KBM-7 (cell line): ENCODE results near the gene TOB1.

Source experiments
- DNase-seq: peaks from one replicate; pipeline ENCODE4 v3.0.0-alpha.2; 2015
- in situ Hi-C: fragments of 300-500 bp; cut with MboI; formaldehyde crosslinking; loops from 2 replicates; pipeline ENCODE4 v1.14.3; 2020; ENCODE audit warnings: low sequenced_read_pairs, low pct_unique_long_range_greater_than_20kb, mixed read lengths

TOB1 gene, protein sequence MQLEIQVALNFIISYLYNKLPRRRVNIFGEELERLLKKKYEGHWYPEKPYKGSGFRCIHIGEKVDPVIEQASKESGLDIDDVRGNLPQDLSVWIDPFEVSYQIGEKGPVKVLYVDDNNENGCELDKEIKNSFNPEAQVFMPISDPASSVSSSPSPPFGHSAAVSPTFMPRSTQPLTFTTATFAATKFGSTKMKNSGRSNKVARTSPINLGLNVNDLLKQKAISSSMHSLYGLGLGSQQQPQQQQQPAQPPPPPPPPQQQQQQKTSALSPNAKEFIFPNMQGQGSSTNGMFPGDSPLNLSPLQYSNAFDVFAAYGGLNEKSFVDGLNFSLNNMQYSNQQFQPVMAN

DNA sequence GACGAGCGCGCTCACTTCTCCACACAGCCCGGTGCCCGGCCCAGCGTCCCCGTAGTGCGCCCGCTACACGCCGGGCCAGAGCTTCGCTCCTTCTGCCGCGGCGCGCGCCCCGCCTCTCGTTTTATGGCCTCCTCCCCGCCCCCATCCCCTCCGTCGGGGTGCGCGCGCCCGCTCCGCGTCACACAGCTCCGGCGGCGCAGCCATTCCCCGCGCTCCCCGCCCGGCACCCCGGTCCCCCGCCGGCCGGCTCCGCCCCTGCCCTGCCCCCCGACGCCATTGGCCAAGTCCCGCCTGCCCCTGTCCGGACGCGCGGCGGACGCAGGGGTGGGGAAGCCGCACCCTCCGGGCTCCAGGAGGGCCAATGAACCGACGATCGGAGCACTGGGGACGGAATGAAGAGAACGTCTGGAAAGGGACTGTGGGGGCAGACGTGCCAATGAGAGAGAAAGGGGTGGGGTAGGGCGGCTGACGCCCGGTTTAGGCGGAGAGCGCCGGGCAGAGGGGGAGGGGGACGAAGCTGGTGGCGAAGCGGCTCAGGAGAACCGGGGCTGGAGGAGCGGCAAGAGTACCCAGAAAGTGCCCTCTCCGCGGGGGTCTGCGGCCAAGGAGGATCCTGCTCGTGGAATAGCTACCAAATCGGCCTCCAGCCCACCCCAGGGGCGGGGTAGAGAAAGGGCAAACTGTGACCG is at the start of gene TOB1:
Gene TOB1, minus strand, starts transcription at position 94 of the 689 bp plus-strand sequence. CDS start 2,337 bp downstream, outside the sequence.
- in situ Hi-C loops: no loop called here
- DNase-seq: peak; percentile 91

DNA sequence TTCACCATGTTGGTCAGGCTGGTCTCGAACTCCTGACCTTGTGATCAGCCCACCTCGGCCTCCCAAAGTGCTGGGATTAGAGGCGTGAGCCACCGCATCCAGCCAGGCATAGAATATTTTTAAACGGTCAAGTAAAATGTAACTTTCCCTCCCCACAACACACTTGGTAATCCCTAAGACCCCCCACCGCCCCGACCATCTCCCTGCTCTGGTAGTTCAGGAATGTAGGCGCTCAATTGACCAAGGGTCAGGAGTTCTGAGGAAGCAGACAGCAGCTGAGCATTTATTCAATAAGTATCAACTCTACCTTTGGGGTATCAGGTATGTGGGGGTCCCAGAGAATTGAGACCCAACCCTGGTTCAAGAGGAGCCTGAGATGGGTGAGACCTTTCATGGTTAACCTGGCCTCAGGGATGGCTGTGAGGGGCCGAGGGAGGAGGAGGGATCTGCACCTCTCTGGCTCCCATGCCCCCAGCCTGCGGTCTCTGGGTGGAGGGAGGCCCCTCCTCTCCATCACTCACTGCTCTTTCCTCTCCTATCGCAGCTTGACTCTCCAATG is 48.4 kb upstream of the TOB1 start:
- in situ Hi-C loops: no loop called here
- no peak for DNase-seq

DNA sequence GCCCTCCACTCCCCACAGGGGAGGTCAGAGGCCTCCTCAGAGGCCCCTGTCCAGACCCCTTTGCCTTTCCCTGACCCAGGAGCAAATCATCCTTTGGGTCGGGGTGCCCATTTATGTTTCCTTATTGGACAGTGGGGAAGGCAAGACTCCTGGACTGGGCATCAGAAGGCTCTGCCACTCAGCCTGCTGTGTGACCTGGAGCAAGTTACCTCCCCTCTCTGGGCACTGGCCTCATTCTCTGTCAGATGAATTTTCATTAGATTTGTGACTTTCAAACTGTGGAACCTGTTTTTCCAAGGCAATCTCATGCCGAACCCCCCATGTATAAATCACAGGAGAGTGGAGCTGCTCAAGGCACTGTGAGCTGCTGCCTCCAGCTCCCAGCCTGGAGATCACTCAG is 47.0 kb upstream of the TOB1 start:
- DNase-seq: no peak
- in situ Hi-C loops: no loop called here

DNA sequence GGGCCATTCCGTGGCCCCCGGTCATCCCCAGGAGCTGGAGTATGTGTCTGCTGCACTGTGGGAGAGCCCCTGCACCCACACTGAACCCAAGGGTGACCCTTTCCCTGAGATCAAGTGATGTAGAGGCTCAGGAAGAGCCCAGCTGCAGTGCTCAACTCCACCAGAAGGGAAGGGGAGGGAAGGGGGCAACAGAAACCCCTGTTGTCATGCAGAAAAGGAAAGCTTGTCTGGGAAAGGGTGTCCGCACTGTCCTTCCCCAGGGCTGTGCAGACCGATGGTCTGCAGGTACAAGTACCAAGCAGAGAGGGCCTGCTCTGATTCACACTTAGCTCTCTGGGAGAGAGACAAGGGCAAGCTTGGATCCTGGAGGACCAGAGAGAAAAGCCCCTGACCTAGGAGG is 45.7 kb upstream of the TOB1 start:
- in situ Hi-C loops: no loop called here

DNA sequence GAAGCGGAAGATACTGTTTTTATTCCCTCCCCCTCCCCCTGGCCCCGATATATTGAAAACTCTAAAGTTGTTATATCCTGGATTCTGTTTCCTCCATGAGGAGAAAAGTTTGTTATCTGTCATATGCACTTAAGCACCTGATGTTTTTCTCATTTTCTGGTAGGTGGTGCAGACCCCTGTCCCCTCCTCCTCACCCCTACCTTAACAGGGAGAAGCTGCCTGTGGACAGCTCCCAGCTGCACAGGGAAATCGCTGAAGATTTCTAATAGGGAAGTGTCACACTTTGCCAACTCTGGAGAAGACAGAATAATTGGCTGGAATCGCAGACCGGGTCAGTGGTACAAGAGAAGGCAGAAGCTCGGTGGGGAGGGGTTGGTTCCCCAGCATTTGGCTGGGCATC is 45.3 kb upstream of the TOB1 start:
- no peak for DNase-seq
- in situ Hi-C loops: no loop called here

More for the DNA sequence above, 45.7 kb upstream of the TOB1 start:
- DNase-seq: no peak

DNA sequence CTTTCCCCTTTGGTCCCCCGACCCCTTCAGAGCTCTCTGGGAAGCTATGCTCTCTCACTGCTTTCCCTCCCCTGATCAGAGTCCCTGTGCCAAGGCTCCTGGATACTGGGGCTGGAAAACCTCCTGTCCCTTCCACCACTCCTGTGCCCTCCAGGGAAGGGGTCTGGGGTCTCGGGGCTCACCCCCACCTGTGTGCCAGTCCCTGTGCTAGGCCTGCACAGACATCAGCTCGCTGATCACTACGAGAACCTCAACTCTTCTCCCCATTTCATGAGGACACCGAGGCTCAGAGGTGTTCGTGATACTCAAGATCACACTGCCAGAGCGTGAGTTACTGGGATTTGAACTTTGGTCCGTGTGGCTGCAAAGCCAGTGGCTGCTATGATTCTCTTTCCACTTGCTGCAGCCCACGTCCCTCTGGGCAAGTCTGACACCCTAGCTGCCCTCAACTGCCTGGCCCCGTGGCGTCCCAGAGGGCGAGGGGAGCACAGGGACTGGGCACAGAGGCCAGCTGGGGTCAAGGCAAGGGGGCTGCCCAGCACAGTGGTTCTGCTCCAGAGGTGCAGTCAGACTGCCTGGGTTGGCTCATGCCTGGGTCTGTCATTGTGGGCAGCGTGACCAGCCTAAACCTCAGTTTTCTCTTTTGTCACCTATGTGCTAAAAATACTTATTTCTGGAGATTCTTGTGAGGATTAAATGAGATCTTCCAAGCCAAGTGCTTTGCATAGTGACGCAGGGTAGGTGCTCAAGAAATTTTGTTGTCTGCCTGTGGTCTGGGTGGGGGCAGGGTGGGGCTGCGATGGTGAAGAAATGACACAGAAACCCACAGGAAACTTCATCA is 43.8 kb upstream of the TOB1 start:
- in situ Hi-C loops: no loop called here
- peak; percentile 27 for DNase-seq

DNA sequence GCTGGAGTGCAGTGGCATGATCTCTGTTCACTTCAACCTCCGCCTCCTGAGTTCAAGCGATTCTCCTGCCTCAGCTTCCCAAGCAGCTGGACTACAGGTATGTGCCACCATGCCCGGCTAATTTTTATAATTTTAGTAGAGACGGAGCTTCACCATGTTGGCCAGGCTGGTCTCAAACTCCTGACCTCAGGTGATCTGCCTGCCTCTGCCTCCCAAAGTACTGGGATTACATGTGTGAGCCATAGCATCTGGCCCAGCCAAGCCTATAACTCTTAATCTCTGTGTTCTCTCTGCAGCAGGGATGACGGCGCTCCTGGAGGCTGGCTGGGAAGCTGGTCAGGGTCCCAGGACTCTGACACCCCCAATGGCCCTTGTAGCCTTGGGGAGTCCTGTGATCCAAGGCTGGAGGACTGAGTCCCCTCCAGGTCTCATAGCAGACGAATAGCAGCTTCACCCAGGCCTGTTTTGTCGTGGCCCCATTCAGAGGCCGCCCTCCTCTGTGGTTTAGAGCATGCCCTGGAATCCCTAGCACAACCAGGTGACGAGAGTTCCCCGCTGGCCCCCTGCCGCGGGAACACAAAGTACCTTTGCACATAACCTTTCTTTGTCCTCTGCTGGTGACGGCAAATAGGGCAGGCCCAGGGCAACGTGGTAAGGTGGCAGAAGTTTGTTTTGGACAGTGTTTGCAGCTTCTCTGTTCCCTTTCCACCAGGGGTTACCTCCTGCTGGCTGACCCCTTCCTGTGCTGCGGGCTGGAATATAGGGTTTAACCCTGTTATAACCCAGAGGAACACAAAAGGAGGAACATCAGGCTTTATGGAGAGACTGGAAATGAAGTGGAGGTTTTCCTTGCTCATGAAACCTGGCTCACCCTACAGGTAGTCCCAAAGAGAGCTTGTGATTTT is 43.0 kb upstream of the TOB1 start:
- in situ Hi-C loops: no loop called here
- DNase-seq: peak; percentile 54

DNA sequence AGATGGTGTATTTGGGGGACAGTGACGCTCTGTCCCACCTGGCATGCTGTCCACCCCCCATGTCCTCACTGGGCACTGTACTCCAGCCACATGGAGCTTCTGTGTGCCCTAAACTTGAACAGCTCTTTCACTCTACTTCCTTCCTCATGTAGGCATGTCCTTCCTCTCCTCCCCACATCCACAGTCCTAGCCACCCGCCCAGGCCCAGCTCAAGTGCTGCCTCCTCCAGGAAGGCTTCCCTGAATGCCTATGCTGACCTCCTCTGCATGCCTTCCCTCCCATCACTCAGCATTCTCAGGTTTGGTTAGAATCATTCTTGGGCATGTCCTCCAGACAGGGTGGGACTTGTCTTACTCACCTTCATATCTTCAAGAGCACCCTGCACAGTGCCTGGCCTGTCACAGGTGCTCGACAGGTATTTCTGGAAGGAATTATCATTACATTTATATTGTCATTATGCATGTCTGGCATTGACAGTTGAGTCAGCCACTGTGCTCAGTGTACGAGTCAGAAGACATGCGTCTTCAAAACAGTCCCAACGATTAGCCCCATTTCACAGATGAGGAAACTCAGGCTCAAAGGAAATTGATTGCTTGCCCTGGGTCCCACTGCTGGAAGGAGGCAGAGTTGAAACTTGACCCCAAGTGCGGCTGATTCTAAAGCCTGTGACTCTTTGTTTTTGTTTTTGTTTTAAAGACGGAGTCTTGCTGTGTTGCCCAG is 42.1 kb upstream of the TOB1 start:
- no peak for DNase-seq
- in situ Hi-C loops: no loop called here

DNA sequence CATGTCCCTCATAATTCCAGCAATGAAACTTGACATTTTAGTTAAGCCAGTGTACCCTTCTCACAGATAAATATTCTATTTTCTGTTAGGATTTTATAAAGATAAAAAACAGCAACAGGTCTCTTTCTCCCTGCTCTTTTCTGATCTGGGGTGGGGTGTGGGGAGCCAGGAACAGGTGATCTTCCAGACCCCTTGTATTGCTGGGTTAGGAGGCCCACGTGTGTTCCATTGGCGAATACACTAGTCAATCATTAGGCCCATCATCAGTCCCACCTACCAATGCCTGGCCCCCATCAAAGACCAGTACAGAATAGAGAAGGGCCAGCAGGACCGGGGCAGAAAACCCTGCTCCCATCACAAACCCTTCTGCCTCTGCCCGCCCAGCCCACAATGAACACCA is 40.3 kb upstream of the TOB1 start:
- no peak for DNase-seq
- in situ Hi-C loops: no loop called here

DNA sequence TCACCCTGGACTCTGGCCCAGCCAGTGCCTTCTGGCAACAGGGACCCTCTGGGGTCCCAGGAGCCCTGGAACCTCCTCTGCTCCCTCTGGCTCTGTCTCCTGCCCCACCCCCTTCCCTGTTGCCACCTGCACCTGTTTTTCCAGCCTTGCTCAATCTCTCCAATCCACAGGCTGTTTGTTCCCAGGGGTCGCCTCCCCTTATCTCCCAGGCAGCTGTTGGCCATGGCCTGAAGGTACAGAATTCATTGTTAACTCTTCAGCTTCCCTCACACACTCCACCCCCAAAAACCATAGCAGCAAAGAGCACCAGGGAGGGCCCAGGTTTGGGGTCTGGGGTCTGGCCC is 39.3 kb upstream of the TOB1 start:
- DNase-seq: no peak
- in situ Hi-C loops: no loop called here

DNA sequence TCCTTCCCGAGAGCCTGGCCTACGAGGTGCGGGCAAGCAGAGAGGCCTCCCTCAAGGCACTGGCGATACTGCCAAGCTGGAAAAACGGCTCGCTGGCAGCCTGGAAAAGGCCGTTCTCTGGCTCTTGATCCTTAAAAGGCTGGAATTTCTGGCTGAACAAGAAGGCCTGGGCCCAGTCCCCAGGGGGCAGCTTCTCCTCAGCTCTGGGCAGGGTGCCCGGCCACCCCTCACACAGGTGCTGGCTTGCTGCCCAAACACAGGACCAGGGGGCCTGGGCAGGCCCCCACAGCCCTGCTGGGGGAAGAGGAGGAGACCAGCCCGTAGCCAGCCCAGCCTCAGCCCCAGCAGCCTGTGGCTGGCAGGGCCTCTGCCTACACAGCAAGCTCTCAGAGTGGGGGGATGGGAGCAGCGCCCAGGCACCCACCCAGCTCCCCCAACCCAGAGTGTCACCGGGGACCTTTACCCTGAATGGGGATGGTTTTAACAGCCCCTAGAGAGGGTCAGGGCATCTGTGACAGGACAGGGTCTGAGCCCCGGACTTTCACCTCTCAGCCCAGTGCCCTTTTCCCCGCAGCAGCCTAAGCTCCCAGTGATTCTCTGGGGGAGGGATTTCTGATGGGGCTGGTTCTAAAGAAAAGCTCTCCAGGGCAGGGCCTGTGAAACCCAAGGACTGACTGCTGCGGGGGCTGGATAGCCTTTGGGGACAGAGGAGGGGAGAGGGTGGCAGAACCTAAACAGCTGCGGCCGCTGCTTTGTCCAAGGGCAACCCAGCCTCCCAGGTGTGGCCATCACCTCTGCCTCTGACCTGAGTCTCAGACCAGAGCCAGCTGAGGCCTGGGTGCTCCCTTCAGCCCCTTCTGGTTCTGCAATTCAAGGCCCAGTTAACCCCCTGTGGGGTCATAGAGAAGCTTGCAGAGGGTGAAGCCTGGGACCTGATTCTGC is 38.6 kb upstream of the TOB1 start:
- DNase-seq: no peak
- in situ Hi-C loops: no loop called here

DNA sequence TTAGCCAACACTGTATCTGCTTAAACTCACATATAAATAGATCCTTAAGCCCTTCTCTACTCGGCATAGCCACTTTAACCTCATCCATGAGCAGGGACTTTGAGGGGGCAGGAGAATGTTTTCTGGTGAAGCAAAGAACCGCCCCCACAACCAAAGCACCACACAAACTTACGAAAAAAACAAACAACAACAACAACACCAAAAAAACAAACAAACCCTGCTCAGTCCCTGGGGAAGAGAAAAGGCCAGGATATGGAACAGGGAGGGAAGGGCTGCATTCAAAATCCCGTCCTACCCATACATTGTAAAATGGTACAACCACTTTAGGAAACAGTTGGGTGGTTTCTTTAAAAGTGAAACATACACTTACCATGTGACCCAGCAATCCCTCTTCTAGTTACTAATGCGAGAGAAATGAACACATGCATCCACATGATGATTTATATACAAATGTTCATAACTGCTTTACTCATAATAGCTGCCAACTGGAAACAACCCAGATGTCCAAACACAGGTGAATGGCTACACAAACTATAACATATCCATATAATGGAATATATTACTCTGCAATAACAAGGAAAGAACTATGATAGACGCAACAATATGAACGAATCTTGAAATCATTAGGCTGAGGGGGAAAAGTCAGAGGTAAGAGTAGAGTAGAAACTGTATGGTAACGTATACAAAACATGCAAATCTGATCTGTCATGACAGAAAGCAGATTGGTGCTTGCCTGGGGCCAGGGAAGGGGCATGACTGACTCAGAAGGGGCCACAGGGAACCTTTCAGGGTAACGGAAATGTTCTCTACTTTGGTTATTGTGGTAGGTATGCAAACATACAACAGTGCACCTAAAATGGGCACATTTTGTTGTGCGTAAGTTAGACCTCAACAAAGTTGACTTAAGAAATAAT is 37.7 kb upstream of the TOB1 start:
- no peak for DNase-seq
- in situ Hi-C loops: no loop called here

DNA sequence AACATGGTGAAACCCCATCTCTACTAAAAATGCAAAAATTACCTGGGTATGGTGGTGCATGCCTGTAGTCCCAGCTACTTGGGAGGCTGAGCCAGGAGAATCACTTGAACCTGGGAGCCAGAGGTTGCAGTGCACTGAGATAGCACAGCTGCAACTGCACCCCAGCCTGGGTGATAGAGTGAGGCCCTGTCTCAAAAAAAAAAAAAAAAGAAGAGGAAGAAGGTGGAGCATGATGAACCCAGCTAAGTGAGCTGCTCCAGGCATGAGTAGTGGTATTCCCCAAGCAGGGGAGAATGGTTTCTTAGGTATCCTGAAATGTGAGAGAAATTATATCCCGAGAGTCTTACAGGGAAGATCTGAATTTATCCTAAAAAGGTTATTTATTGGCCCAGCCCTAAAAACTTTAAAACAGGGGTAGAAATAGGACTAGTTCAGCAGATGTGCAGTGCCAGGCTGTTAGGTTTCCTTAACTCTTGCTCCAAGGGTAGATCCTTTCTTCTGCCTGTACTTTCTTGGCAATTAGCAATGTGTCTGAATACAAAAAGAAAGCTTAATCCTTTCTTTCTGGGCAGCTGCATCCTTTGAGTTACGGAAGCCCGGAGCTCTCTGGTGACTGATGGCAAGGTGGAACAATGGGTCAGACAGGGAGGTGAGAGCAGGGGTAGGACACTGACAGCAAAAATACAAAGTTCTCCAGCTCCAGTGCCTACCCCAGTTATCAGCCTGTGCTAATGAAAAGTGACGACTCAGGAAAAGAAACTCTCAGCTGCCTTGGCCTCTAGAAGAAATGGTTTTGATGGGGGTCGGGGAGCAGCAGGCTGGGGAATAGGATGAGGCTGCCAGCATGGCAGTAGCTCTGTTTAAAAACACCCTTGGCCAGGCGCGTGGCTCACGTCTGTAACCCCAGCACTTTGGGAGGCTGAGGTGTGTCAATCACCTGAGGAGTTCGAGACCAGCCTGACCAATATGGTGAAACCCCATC is 36.5 kb upstream of the TOB1 start:
- no peak for DNase-seq
- in situ Hi-C loops: no loop called here

DNA sequence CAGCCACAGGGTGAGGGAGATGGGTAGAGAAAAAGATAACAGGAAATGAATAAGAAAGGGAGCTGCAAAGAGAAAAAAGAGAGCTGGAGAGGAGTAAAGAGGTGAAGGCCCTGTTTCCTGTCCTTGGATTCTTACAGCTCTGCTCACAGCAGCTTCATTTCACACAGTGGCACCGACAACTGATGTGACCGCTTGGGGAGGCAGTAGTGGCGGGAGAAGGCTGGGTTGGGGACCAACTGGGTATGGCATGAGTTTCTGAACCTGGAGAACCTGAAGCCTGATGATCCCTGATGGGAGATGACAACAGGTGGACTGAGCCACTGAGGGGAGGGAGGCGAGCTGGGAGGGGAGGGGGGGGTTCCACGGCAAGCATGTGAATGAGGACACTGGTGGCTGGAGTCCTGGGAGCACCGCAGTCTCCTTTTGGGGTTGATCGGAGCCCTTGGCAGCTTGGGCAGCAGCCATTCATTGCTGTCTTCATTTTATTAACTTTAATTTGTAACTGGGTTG is 34.3 kb upstream of the TOB1 start:
- in situ Hi-C loops: no loop called here
- DNase-seq: no peak
